MM.1S (cell line): ENCODE measurements around the gene FGF5.

Source experiments
- CTCF ChIP-seq: fragments of 300-600 bp; sonication (generic); IDR thresholded peaks from 2 replicates; pipeline ENCODE4 v1.5.1; 2016; ENCODE audit warnings: antibody characterized with exemption, low read length, mixed read lengths
- EZH2 ChIP-seq: fragments of 300-600 bp; sonication (generic); optimal IDR thresholded peaks from 2 replicates; pipeline ENCODE3; 2017; ENCODE audit warnings: low read depth, mild to moderate bottlenecking, antibody characterized with exemption, low read length, mixed read lengths

GRCh38 chr4:80336582-80336981 is 70.1 kb downstream of the FGF5 start:
- TF ChIP-seq CTCF (peak; percentile 46), EZH2 (no peak)
